Measurements from ENCODE around the gene SLC38A10. TPM values are rescaled to one million over a fixed set of nuclear protein-coding genes. Genes with fewer than 3 reads are reported as not detected.

SLC38A10 gene
- total RNA-seq, 1 experiment from 2014 or later: 109 TPM

- peak; percentile 21 for DNase-seq (ENCODE audit: low spot score)
These were observed 36.5 kb upstream of the SLC38A10 start for GRCh38 chr17:81331527-81332043.

- no peak for DNase-seq (ENCODE audit: low spot score)
These were observed 35.8 kb upstream of the SLC38A10 start for GRCh38 chr17:81330884-81331245.

- DNase-seq (ENCODE audit: low spot score): peak; percentile 86
These were observed 35.1 kb upstream of the SLC38A10 start for GRCh38 chr17:81329927-81330883.

- peak; percentile 96 for DNase-seq (ENCODE audit: low spot score)
These were observed 34.1 kb upstream of the SLC38A10 start for GRCh38 chr17:81328978-81329926.

GRCh38 chr17:81328489-81328888, 33.4 kb upstream of the SLC38A10 start:
- no peak for DNase-seq (ENCODE audit: low spot score)

DNA sequence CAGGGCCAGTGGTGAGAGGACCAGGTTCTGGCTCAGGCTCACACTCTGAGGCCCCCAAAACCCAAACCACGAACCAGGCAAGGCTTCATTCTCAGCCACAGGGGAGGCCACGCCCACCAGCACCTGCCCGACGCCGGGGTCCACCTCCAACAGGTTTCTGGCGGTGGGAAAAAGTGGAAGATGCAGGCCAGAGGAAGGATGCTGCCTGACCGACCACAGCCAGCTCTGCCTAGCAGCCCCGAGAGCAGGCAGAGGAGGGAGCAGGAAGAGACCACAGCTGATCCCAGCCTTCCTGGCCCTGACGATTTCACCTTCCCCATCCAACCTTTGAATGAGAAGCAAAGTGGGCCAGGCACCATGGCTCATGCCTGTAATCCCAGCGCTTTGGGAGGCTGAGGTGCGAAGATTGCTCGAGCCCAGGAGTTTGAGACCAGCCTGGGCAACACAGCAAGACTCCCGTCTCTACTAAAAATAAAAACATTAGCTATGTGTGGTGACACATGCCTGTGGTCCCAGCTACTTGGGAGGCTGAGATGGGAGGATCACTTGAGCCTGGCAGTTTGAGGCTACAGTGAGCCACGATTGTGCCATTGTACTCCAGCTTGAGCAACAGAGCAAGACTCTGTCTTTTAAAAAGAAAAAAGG, 30.7 kb upstream of the SLC38A10 start:
- DNase-seq (ENCODE audit: low spot score): no peak

- no peak for DNase-seq (ENCODE audit: low spot score)
These were observed 30.0 kb upstream of the SLC38A10 start for GRCh38 chr17:81324851-81325713.

DNA sequence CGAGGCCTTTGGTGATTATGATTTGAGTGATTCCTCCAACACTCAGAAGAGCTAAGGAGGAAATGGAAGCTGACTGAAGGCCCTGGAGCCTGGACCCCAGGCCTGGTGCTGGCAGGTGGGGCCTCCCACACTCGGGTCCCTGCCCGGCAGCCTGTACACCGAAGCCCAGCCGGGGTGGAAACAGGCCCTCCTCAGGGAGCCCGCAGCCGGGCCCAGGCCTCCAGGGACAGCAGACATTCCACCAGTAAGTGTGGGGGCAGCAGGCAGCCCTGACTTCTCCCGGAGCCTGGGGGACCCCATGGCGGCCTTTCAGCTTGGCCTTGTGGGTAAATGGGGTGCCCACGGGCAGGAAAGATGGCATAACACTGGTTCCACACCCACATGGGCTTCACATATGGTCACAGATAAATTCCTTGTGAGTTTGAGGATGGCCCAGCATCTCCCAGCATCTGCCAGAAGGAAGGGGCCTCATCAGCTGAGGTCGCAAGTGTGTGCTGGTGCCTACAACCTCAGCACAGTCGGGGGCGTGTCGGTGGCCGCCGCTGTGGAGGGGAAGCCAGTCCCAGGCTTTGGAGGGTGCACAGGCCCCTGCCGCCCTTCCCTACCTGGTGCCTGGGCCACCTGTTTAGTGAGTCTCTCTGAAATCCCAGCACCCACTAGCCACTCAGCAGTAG, 29.2 kb upstream of the SLC38A10 start:
- DNase-seq (ENCODE audit: low spot score): no peak

GRCh38 chr17:81323411-81323868, 28.3 kb upstream of the SLC38A10 start:
- DNase-seq (ENCODE audit: low spot score): no peak

DNA sequence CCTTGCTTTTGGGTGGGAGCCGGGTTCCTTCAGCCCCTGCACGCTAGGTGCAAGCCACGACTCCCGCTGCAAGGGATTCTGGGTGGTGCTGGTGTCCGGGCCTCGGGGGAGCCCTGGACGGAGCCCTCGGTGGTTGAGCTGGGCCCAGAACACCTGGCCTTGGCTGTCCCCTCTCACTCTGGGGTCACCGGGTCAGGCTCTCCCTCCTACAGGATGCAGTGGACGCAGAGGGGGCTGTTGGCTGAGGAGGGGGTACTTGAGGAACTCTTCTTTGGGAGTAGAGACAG, 27.9 kb upstream of the SLC38A10 start:
- DNase-seq (ENCODE audit: low spot score): no peak

DNA sequence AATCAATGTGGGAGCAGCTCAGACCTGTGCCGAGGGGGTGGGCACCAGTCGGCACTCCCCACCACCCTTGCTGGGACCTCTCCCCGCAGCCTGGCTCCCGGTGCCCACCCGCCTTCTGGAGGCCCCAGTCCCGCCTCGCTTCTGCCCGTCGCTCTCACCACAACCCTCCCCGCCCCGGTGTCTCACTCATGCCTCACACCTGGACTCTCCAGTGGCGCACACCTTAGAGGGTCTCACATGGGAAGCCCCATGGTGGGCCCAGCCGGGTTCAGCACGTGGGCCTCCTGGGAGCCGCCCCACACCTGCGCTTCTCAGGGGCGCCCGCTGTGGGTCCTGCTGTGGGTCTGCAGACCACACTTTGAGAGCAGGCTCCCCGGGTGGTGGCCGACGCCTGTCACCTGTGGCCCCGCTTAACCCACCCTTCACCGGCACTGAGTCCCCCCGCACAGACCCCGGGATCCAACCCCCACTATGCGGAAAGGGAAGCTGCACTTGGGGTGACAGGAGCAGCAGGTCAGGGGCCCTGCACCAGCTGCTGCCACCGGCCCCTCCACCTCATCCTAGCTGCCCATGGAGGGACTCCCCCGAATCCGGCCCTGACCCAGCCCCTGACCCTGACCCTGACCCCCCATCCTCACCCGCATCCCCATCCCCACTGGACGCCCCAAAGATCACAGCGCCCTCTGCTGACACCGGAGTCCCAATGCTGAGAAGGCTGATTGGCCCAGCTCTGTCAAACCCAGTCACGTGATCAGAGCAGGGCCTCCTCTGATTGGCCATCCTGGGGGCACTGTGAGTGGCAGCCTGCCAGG, 27.4 kb upstream of the SLC38A10 start:
- peak; percentile 51 for DNase-seq (ENCODE audit: low spot score)

DNA sequence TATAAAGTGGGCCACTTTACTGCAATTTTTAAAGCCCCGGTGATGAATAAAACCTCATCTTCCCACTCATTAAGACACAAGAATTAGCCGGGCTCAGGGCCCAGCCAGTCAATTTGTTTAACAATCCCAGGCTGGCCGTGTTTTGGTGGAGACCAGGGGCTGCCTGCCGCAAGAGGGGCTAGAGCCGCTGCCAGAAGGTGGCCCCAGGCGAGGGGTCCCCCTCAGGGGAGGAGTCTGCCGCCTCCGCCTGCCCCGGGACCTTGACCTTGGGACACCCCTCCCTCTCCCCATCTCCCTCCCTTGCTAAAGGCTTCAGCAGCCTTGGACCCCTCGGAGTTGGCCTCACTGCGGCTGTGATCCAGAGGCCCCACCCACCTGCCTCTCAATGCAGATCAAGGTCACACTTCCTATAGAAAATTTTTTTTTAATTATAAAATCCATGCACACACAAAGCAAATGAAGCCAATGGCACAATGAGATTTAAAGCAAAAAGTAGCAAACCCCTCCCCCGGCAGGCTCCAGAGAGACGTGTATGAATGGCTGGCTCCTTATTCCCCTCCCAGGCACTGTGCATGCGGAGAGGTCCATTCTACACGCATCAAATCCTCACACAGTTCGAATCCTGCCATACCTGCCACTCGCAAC, 23.0 kb upstream of the SLC38A10 start:
- DNase-seq (ENCODE audit: low spot score): no peak

GRCh38 chr17:81317530-81317821, 22.4 kb upstream of the SLC38A10 start:
- no peak for DNase-seq (ENCODE audit: low spot score)

- no peak for DNase-seq (ENCODE audit: low spot score)
These were observed 20.8 kb upstream of the SLC38A10 start for GRCh38 chr17:81315885-81316391.

GRCh38 chr17:81315129-81315884, 20.2 kb upstream of the SLC38A10 start:
- DNase-seq (ENCODE audit: low spot score): no peak

DNA sequence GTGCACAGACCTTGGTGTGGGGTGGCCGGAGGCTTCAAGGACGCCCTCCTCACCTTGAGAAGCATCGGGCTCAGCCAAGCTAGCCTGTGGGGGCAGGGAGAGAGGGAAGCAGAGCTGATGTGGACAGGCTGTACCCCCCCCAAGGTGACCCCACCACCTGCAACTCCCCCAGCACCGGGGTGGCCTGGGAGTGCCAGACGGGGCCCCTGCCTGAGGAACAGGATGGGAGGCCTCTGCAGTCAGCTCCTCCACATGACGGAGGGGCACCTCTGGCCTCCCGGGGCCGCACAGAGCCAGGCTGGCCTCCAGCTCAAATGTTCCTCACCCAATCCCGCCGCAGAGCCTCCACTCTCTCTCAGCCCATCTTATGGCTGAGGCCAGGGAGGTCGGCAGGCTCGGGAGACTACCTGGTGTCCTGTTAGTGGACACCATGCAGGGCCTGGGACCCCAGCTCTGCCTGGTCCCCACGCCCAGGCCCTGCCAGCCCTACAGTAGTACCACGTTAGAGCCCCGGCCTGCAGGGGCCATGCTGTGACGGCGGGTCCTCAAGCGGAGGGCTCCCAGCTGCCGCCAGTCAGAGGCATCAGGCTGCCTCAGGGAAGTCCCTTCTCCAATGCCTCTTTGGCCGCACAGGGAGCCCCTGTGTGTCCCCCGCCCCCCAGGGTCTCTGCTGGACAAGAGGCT, 19.4 kb upstream of the SLC38A10 start:
- no peak for DNase-seq (ENCODE audit: low spot score)

DNA sequence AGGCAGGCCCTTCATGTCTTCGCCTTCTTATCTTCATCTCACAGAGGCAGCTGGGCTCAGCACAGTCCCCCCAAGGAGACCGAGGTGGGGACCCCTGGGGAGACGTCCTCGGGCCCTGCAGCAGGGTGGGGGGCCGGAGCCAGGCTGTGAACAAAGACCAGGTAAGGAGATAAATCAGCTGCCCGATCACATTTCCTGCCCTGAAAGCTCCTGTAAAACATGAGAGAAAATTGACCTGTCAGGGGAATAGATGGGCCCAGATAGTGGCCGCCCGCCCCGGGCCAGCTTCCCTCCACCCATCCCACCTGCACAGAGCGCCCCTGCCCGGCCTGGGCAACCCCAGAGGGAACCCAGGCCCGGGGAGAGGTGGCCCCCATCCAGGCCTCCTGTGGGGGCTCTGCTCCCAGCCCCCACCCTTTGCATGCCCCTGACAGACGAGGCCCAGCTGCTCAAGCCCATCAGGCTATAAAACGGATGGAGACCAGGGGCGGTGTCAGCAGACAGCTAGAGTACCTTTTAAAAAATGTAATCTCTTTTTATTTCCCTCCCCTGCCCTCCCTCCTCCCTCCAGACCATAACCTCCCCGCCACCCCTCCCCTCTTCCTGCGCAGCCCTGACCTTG, 18.8 kb upstream of the SLC38A10 start:
- no peak for DNase-seq (ENCODE audit: low spot score)

Data from HT-29 (cell line).